WTC11 (cell line): Measurements from ENCODE around the gene TMEM214.

Source experiments
- CTCF ChIP-seq: fragments of 200-600 bp; IDR thresholded peaks from 2 replicates; pipeline ENCODE4 v1.8.0; 2022; ENCODE audit warnings: antibody characterized with exemption
- ELF4 ChIP-seq: sonication (generic); formaldehyde crosslinking; IDR thresholded peaks from 2 replicates; pipeline ENCODE4 v1.8.1; 2022; ENCODE audit warnings: low read depth, mild to moderate bottlenecking, moderate library complexity, missing genetic modification reagents
- FOXJ3 ChIP-seq: sonication (generic); formaldehyde crosslinking; IDR thresholded peaks from 2 replicates; pipeline ENCODE4 v1.9.0; 2021; ENCODE audit warnings: missing genetic modification reagents, mild to moderate bottlenecking, borderline replicate concordance
- IRF2 ChIP-seq: sonication (generic); formaldehyde crosslinking; IDR thresholded peaks from 2 replicates; pipeline ENCODE4 v1.8.0; 2022; ENCODE audit warnings: low read depth, missing genetic modification reagents, borderline replicate concordance
- MAX ChIP-seq: sonication (generic); formaldehyde crosslinking; IDR thresholded peaks from 2 replicates; pipeline ENCODE4 v1.8.0; 2022; ENCODE audit warnings: mild to moderate bottlenecking, missing genetic modification reagents
- RELA ChIP-seq: sonication (generic); formaldehyde crosslinking; IDR thresholded peaks from 2 replicates; pipeline ENCODE4 v1.8.1; 2022; ENCODE audit warnings: missing genetic modification reagents, mild to moderate bottlenecking, borderline replicate concordance
- SMAD4 ChIP-seq: sonication (generic); formaldehyde crosslinking; IDR thresholded peaks from 2 replicates; pipeline ENCODE4 v1.8.0; 2022; ENCODE audit warnings: mild to moderate bottlenecking, missing genetic modification reagents
- TCF7 ChIP-seq: sonication (generic); formaldehyde crosslinking; IDR thresholded peaks from 2 replicates; pipeline ENCODE4 v1.8.0; 2022; ENCODE audit warnings: mild to moderate bottlenecking, low read depth, missing genetic modification reagents, moderate library complexity
- TEAD1 ChIP-seq: sonication (generic); formaldehyde crosslinking; IDR thresholded peaks from 2 replicates; pipeline ENCODE4 v1.8.0; 2022; ENCODE audit warnings: mild to moderate bottlenecking, missing genetic modification reagents
- ZNF138 ChIP-seq: sonication (generic); formaldehyde crosslinking; conservative IDR thresholded peaks from 2 replicates; pipeline ENCODE4 v1.8.1; 2022; ENCODE audit warnings: mild to moderate bottlenecking, moderate library complexity, missing genetic modification reagents
- ZNF396 ChIP-seq: fragments of 250-450 bp; sonication (Bioruptor Pico); IDR thresholded peaks from 2 replicates; pipeline ENCODE4 v1.8.0; 2021; ENCODE audit warnings: mild to moderate bottlenecking, moderate library complexity, borderline replicate concordance
- TF ChIP-seq, protein P1 (sequence below): fragments of 250-450 bp; sonication (Bioruptor Pico); IDR thresholded peaks from 2 replicates; pipeline ENCODE4 v1.9.0; 2021; ENCODE audit warnings: mild to moderate bottlenecking
- TF ChIP-seq, protein P2 (sequence below): fragments of 250-450 bp; sonication (Bioruptor Pico); conservative IDR thresholded peaks from 2 replicates; pipeline ENCODE4 v1.9.0; 2021; ENCODE audit warnings: mild to moderate bottlenecking
- TF ChIP-seq, protein P3 (sequence below): sonication (generic); formaldehyde crosslinking; IDR thresholded peaks from 2 replicates; pipeline ENCODE4 v1.8.1; 2023; ENCODE audit warnings: mild to moderate bottlenecking, missing genetic modification reagents

GRCh38 chr2:27025281-27025800, 7.4 kb upstream of the TMEM214 start:
- TF ChIP-seq CTCF = no peak
- TF ChIP-seq, protein P1, sequence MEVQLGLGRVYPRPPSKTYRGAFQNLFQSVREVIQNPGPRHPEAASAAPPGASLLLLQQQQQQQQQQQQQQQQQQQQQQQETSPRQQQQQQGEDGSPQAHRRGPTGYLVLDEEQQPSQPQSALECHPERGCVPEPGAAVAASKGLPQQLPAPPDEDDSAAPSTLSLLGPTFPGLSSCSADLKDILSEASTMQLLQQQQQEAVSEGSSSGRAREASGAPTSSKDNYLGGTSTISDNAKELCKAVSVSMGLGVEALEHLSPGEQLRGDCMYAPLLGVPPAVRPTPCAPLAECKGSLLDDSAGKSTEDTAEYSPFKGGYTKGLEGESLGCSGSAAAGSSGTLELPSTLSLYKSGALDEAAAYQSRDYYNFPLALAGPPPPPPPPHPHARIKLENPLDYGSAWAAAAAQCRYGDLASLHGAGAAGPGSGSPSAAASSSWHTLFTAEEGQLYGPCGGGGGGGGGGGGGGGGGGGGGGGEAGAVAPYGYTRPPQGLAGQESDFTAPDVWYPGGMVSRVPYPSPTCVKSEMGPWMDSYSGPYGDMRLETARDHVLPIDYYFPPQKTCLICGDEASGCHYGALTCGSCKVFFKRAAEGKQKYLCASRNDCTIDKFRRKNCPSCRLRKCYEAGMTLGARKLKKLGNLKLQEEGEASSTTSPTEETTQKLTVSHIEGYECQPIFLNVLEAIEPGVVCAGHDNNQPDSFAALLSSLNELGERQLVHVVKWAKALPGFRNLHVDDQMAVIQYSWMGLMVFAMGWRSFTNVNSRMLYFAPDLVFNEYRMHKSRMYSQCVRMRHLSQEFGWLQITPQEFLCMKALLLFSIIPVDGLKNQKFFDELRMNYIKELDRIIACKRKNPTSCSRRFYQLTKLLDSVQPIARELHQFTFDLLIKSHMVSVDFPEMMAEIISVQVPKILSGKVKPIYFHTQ (CRISPR knock-in tag) = no peak
- no peak for TF ChIP-seq MAX (CRISPR knock-in tag)
- TF ChIP-seq TEAD1 (CRISPR knock-in tag) = no peak
- TF ChIP-seq ELF4 = no peak
- no peak for TF ChIP-seq FOXJ3 (CRISPR knock-in tag)
- TF ChIP-seq, protein P2, sequence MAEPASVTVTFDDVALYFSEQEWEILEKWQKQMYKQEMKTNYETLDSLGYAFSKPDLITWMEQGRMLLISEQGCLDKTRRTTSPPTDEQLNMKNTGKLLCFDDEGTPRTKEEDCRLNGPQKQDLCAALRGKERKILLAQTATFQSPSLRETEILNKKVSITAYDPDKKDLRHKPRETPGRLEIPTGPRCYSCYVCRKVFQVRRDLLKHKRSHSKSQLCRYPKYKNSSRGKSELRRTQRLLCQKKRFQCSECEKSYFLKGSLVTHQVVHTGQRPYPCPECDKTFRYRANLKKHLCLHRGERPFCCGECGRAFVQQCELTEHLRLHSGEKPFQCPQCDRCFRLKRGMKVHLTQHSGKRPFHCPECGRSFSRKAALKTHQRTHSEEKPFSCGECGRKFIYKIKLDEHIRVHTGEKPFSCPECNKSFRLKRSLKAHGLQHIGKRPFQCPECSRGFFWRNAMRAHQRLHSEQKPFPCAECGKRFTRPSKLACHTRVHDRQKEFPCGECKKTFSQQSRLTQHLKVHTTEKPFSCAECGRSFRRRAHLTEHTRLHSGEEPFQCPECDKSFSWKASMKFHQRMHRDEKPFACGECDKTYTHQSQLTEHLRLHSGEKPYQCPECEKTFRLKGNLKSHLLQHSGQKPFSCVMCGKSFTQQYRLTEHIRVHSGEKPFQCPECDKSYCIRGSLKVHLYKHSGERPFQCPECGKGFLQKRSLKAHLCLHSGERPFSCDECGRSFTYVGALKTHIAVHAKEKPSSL (CRISPR knock-in tag) = no peak
- TF ChIP-seq TCF7 (CRISPR knock-in tag) = no peak
- no peak for TF ChIP-seq RELA (CRISPR knock-in tag)
- no peak for TF ChIP-seq ZNF396 (CRISPR knock-in tag)
- TF ChIP-seq SMAD4 (CRISPR knock-in tag) = no peak
- TF ChIP-seq, protein P3, sequence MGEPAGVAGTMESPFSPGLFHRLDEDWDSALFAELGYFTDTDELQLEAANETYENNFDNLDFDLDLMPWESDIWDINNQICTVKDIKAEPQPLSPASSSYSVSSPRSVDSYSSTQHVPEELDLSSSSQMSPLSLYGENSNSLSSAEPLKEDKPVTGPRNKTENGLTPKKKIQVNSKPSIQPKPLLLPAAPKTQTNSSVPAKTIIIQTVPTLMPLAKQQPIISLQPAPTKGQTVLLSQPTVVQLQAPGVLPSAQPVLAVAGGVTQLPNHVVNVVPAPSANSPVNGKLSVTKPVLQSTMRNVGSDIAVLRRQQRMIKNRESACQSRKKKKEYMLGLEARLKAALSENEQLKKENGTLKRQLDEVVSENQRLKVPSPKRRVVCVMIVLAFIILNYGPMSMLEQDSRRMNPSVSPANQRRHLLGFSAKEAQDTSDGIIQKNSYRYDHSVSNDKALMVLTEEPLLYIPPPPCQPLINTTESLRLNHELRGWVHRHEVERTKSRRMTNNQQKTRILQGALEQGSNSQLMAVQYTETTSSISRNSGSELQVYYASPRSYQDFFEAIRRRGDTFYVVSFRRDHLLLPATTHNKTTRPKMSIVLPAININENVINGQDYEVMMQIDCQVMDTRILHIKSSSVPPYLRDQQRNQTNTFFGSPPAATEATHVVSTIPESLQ (CRISPR knock-in tag) = no peak
- no peak for TF ChIP-seq ZNF138
- TF ChIP-seq IRF2 (CRISPR knock-in tag) = no peak
